ENCODE results near the gene PRXL2B. TPM values are rescaled to one million over a fixed set of nuclear protein-coding genes. Genes with fewer than 3 reads are reported as not detected.
A peak's percentile ranks its signal among the peaks of the same experiment; 100 is the strongest.
"Not testable (repeated sequence)": the region's sequence is repeated elsewhere in the genome, so short reads cannot be mapped to it uniquely, and the experiment has no call there.

Gene PRXL2B
- total RNA-seq, 2 experiments from 2014 or later = 37.3 to 37.6 TPM

GRCh38 chr1:2573250-2573920 lies 13.2 kb upstream of the PRXL2B start:
- no peak overlapping the region for H3K27ac Mint-ChIP-seq
- no peak for ATAC-seq (ENCODE audit: low read depth)

GRCh38 chr1:2574350-2574749 lies 12.2 kb upstream of the PRXL2B start:
- no peak for DNase-seq
- no peak for ATAC-seq (ENCODE audit: low read depth)
- peaks cover 13% of the 10 kb centered on the region for H3K36me3 Mint-ChIP-seq
- no peaks in the 10 kb centered on the region for H3K27me3 Mint-ChIP-seq
- H3K4me1 Mint-ChIP-seq = peaks cover 23% of the 10 kb centered on the region
- no peak overlapping the region for H3K27ac Mint-ChIP-seq
- POLR2A ChIA-PET = interaction anchor here (0.8 to 1.5 kb wide), 4 partner anchors 9 to 16 kb away, joined by 3 to 4 read pairs (median 3); no protein-coding TSS in a partner anchor
- peaks cover 7% of the 10 kb centered on the region for H3K9me3 Mint-ChIP-seq
- H3K4me3 Mint-ChIP-seq = no peak overlapping the region

More at GRCh38 chr1:2573250-2573920, 13.2 kb upstream of the PRXL2B start:
- peaks cover 9% of the 10 kb centered on the region for H3K36me3 Mint-ChIP-seq
- no peak for DNase-seq
- H3K27me3 Mint-ChIP-seq = no peaks in the 10 kb centered on the region
- POLR2A ChIA-PET = interaction anchor here (0.7 to 1.3 kb wide), 3 partner anchors 12 to 16 kb away, joined by 3 to 4 read pairs (median 4); no protein-coding TSS in a partner anchor
- peaks cover 7% of the 10 kb centered on the region for H3K9me3 Mint-ChIP-seq
- H3K4me1 Mint-ChIP-seq = peaks cover 16% of the 10 kb centered on the region
- H3K4me3 Mint-ChIP-seq = no peak overlapping the region

- H3K27me3 Mint-ChIP-seq = no peaks in the 10 kb centered on the region
- ATAC-seq (ENCODE audit: low read depth) (no peak), DNase-seq (no peak)
- H3K27ac Mint-ChIP-seq = peak overlapping the region; percentile 67
- H3K4me1 Mint-ChIP-seq = peaks cover 28% of the 10 kb centered on the region
- POLR2A ChIA-PET = interaction anchor here (3.1 kb wide), 1 partner anchor 19 kb away, joined by 68 read pairs; the partner anchor contains the start of gene TNFRSF14
- H3K9me3 Mint-ChIP-seq = peaks cover 7% of the 10 kb centered on the region
- H3K36me3 Mint-ChIP-seq = peaks cover 13% of the 10 kb centered on the region
- no peak overlapping the region for H3K4me3 Mint-ChIP-seq
These were observed 10.5 kb upstream of the PRXL2B start for GRCh38 chr1:2575801-2576663.

GRCh38 chr1:2577565-2578075 lies 9.0 kb upstream of the PRXL2B start:
- Mint-ChIP-seq H3K36me3 (peaks cover 11% of the 10 kb centered on the region), H3K4me3 (peak overlapping the region; percentile 75), H3K4me1 (peaks cover 36% of the 10 kb centered on the region), H3K27ac (peak overlapping the region; percentile 87)
- not testable (repeated sequence) for DNase-seq, H3K27me3 Mint-ChIP-seq, H3K9me3 Mint-ChIP-seq
- ATAC-seq (ENCODE audit: low read depth) = peak; percentile 45
- POLR2A ChIA-PET = interaction anchor here (0.9 to 3.1 kb wide), 9 partner anchors 8 to 162 kb away, joined by 3 to 68 read pairs (median 6); partner anchors contain the start of genes PRXL2B and TNFRSF14

GRCh38 chr1:2578758-2579118 lies 7.8 kb upstream of the PRXL2B start:
- H3K27ac Mint-ChIP-seq = peak overlapping the region; percentile 87
- POLR2A ChIA-PET = interaction anchor here (1.3 to 3.1 kb wide), 7 partner anchors 7 to 53 kb away, joined by 4 to 68 read pairs (median 8); partner anchors contain the start of genes PRXL2B and TNFRSF14

GRCh38 chr1:2580691-2581090 lies 5.9 kb upstream of the PRXL2B start:
- H3K27me3 Mint-ChIP-seq = no peaks in the 10 kb centered on the region
- H3K36me3 Mint-ChIP-seq = peaks cover 4% of the 10 kb centered on the region
- H3K4me1 Mint-ChIP-seq = peaks cover 54% of the 10 kb centered on the region
- H3K27ac Mint-ChIP-seq = peak overlapping the region; percentile 20
- H3K4me3 Mint-ChIP-seq = no peak overlapping the region
- ATAC-seq (ENCODE audit: low read depth) (no peak), DNase-seq (no peak)
- POLR2A ChIA-PET = interaction anchor here (0.7 to 2.0 kb wide), 3 partner anchors 25 to 63 kb away, joined by 3 to 9 read pairs (median 3); partner anchors contain the start of gene TNFRSF14
- H3K9me3 Mint-ChIP-seq = no peaks in the 10 kb centered on the region

More at GRCh38 chr1:2578758-2579118, 7.8 kb upstream of the PRXL2B start:
- peaks cover 44% of the 10 kb centered on the region for H3K4me1 Mint-ChIP-seq
- ATAC-seq (ENCODE audit: low read depth) (no peak), DNase-seq (no peak)
- peaks cover 4% of the 10 kb centered on the region for H3K36me3 Mint-ChIP-seq
- no peaks in the 10 kb centered on the region for H3K9me3 Mint-ChIP-seq
- H3K27me3 Mint-ChIP-seq = no peaks in the 10 kb centered on the region
- H3K4me3 Mint-ChIP-seq = peak overlapping the region; percentile 75

GRCh38 chr1:2582391-2582790 lies 4.2 kb upstream of the PRXL2B start:
- Mint-ChIP-seq H3K27ac (peak overlapping the region; percentile 39), H3K4me3 (no peak overlapping the region), H3K9me3 (no peaks in the 10 kb centered on the region), H3K27me3 (no peaks in the 10 kb centered on the region), H3K4me1 (peaks cover 47% of the 10 kb centered on the region), H3K36me3 (peaks cover 4% of the 10 kb centered on the region)
- POLR2A ChIA-PET = interaction anchor here (0.7 to 7.8 kb wide), 3 partner anchors 8 to 166 kb away, joined by 3 to 231 read pairs (median 3); partner anchors contain the start of gene TNFRSF14
- DNase-seq = no peak
- ATAC-seq (ENCODE audit: low read depth) = no peak

GRCh38 chr1:2583331-2583791 lies 3.2 kb upstream of the PRXL2B start:
- ATAC-seq (ENCODE audit: low read depth) (no peak), DNase-seq (no peak)
- POLR2A ChIA-PET = interaction anchor here (0.8 to 7.8 kb wide), 8 partner anchors 9 to 171 kb away, joined by 3 to 231 read pairs (median 12); partner anchors contain the start of genes PANK4, PEX10 and TNFRSF14
- no peaks in the 10 kb centered on the region for H3K9me3 Mint-ChIP-seq
- H3K27ac Mint-ChIP-seq = peak overlapping the region; percentile 96
- peaks cover 43% of the 10 kb centered on the region for H3K4me1 Mint-ChIP-seq
- H3K36me3 Mint-ChIP-seq = peaks cover 4% of the 10 kb centered on the region
- H3K4me3 Mint-ChIP-seq = peak overlapping the region; percentile 95
- no peaks in the 10 kb centered on the region for H3K27me3 Mint-ChIP-seq

GRCh38 chr1:2583871-2584351 lies 2.7 kb upstream of the PRXL2B start:
- Mint-ChIP-seq H3K36me3 (peaks cover 1% of the 10 kb centered on the region), H3K27ac (peak overlapping the region; percentile 96), H3K9me3 (no peaks in the 10 kb centered on the region), H3K4me3 (peak overlapping the region; percentile 95), H3K27me3 (no peaks in the 10 kb centered on the region), H3K4me1 (peaks cover 38% of the 10 kb centered on the region)
- ATAC-seq (ENCODE audit: low read depth) = no peak
- POLR2A ChIA-PET = interaction anchor here (1.1 to 7.8 kb wide), 9 partner anchors 9 to 171 kb away, joined by 3 to 231 read pairs (median 5); partner anchors contain the start of genes PANK4, PEX10 and TNFRSF14
- no peak for DNase-seq

GRCh38 chr1:2584686-2585317 lies 1.8 kb upstream of the PRXL2B start:
- Mint-ChIP-seq H3K9me3 (no peaks in the 10 kb centered on the region), H3K27me3 (no peaks in the 10 kb centered on the region), H3K4me1 (peaks cover 35% of the 10 kb centered on the region), H3K4me3 (peak overlapping the region; percentile 95), H3K36me3 (no peaks in the 10 kb centered on the region), H3K27ac (peak overlapping the region; percentile 96)
- DNase-seq = no peak
- ATAC-seq (ENCODE audit: low read depth) = no peak
- POLR2A ChIA-PET = interaction anchor here (0.7 to 7.8 kb wide), 21 partner anchors 10 to 1643 kb away, joined by 3 to 231 read pairs (median 4); partner anchors contain the start of genes MORN1, PANK4, PEX10 and RER1

- peaks cover 2% of the 10 kb centered on the region for H3K36me3 Mint-ChIP-seq
- POLR2A ChIA-PET = interaction anchor here (0.6 to 7.8 kb wide), 23 partner anchors 8 to 1643 kb away, joined by 3 to 231 read pairs (median 4); partner anchors contain the start of genes MORN1, PANK4, PEX10 and RER1
- H3K4me3 Mint-ChIP-seq = peak overlapping the region; percentile 95
- ATAC-seq (ENCODE audit: low read depth) = peak; percentile 57
- peak; percentile 81 for DNase-seq
- H3K27ac Mint-ChIP-seq = peak overlapping the region; percentile 96
- H3K9me3 Mint-ChIP-seq = no peaks in the 10 kb centered on the region
- H3K4me1 Mint-ChIP-seq = peaks cover 32% of the 10 kb centered on the region
- H3K27me3 Mint-ChIP-seq = no peaks in the 10 kb centered on the region
These were observed 1.1 kb upstream of the PRXL2B start for GRCh38 chr1:2585318-2586092.
